ENCODE results near the gene USP53. TPM values are rescaled to one million over a fixed set of nuclear protein-coding genes. Genes with fewer than 3 reads are reported as not detected.

The USP53 gene
- total and polyA plus RNA-seq, 2 of the 13 experiments (the other 11 are each of a cell fraction or from before 2014, with no cell fraction given), result 5.3 to 8.1 TPM

DNA sequence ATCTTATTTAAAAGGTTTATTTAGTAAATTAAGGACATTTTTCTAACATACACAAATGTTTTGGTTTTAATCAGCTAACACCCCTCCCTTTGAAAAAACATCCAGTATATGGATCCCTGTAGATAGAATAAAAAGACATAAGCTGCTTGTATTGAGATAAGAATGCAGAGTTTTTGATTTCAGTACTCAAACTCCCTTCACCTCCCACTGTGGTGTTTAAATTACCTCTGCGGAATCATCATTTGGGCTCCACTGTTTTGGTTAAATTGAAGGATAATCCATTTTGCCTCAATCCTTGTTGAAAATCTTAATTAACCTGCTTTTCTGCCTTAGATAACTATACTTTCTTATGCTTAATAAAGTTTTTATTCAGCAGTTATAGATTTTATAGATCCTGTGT, 27.6 kb downstream of the USP53 start:
- intact Hi-C loops (cut with micrococcal nuclease; ENCODE audit: unreplicated experiment), result no loop called here
- no peak overlapping the region for H3K4me3 ChIP-seq (replicated peaks in 1 of 3; ENCODE audit: insufficient read depth in 1 of 3, low read depth in 2 of 3, low read length in 3 of 3)
- H3K4me2 ChIP-seq (ENCODE audit: low read depth, low read length), result no peak overlapping the region
- H3K4me1 ChIP-seq (ENCODE audit: insufficient read depth, low read length), result no peaks in the 10 kb centered on the region
- ATAC-seq, result no peak
- ChIA-PET POLR2A (no interaction called here), CTCF (ENCODE audit: low intra/inter-chr PET ratio, low total read pairs) (no interaction called here)
- 100% methylated on average over 1 of the region's 1 CpG for WGBS (ENCODE audit: low lambda C conversion rate)
- no peak overlapping the region for H3K9ac ChIP-seq (ENCODE audit: insufficient read depth, low read depth, low read length)
- BruUV-seq (replicated peaks), result no TSS peak
- no peaks in the 10 kb centered on the region for H4K20me1 ChIP-seq (ENCODE audit: insufficient read depth, low read length)
- H2AFZ ChIP-seq (ENCODE audit: low read length), result no peak overlapping the region
- no peaks in the 10 kb centered on the region for H3K27me3 ChIP-seq (ENCODE audit: control insufficient read depth in 1 of 2, insufficient read depth in 2 of 2, low read length in 2 of 2)
- no peaks in the 10 kb centered on the region for H3K79me2 ChIP-seq (ENCODE audit: insufficient read depth, low read length)
- FAIRE-seq, result no peak
- H3K27ac ChIP-seq (ENCODE audit: extremely low read length, insufficient read depth, low read length), result no peak overlapping the region
- no peaks in the 10 kb centered on the region for H3K9me3 ChIP-seq (ENCODE audit: low read length)
- peaks cover 7 to 13% of the 10 kb centered on the region in 2 experiments; a peak in 3 of 5 replicates for H3K36me3 ChIP-seq (replicated peaks in 1 of 2; ENCODE audit: control insufficient read depth in 1 of 2, insufficient read depth in 2 of 2, low read length in 2 of 2)
- DNase-seq (ENCODE audit: low spot score), result no peak
- TF ChIP-seq NAIF1 (CRISPR knock-in tag; IDR thresholded peaks at IDR 0.05; ENCODE audit: borderline replicate concordance) (no peak), ZNF343 (CRISPR knock-in tag; IDR thresholded peaks at IDR 0.05) (no peak)
- in situ Hi-C loops (cut with HindIII; ENCODE audit: extremely low pct_ligation_motif_present, low pct_unique_long_range_greater_than_20kb), result no loop called here

DNA sequence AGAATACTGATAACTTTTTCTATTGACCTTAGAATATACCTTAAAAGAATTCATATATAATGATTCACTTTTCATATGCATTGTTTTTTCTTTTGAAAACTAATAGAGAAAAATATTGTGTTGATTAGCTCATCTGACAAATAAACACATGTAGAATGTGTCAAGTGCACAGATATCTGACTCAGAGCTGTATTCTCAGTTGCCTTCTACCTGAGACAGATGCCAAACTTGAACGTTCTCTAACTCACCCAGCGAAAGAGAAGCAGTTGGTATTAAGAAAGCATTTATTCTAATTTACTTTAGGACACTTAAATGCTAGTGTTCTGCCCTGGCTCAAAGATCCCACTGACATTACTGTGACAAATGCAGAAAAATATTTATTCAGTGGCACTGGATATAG, 28.1 kb downstream of the USP53 start:
- BruUV-seq (replicated peaks), result no TSS peak
- DNase-seq (ENCODE audit: low spot score), result no peak
- Histone ChIP-seq H3K27me3 (ENCODE audit: control insufficient read depth in 1 of 2, insufficient read depth in 2 of 2, low read length in 2 of 2) (no peaks in the 10 kb centered on the region), H3K4me3 (replicated peaks in 1 of 3; ENCODE audit: insufficient read depth in 1 of 3, low read depth in 2 of 3, low read length in 3 of 3) (no peak overlapping the region), H3K27ac (ENCODE audit: extremely low read length, insufficient read depth, low read length) (no peak overlapping the region), H2AFZ (ENCODE audit: low read length) (no peak overlapping the region), H3K79me2 (ENCODE audit: insufficient read depth, low read length) (no peaks in the 10 kb centered on the region), H4K20me1 (ENCODE audit: insufficient read depth, low read length) (no peaks in the 10 kb centered on the region), H3K9me3 (ENCODE audit: low read length) (no peaks in the 10 kb centered on the region), H3K4me2 (ENCODE audit: low read depth, low read length) (no peak overlapping the region), H3K9ac (ENCODE audit: insufficient read depth, low read depth, low read length) (no peak overlapping the region), H3K4me1 (ENCODE audit: insufficient read depth, low read length) (no peaks in the 10 kb centered on the region), H3K36me3 (replicated peaks in 1 of 2; ENCODE audit: control insufficient read depth in 1 of 2, insufficient read depth in 2 of 2, low read length in 2 of 2) (peaks cover 2 to 10% of the 10 kb centered on the region in 2 experiments; a peak in 3 of 5 replicates)
- no peak for FAIRE-seq
- in situ Hi-C loops (cut with HindIII; ENCODE audit: extremely low pct_ligation_motif_present, low pct_unique_long_range_greater_than_20kb) (no loop called here), intact Hi-C loops (cut with micrococcal nuclease; ENCODE audit: unreplicated experiment) (no loop called here)
- CTCF ChIA-PET (ENCODE audit: low intra/inter-chr PET ratio, low total read pairs), result no interaction called here
- 94% methylated on average over 2 of the region's 2 CpGs for WGBS (ENCODE audit: low lambda C conversion rate)
- POLR2A ChIA-PET, result no interaction called here
- no peak for ATAC-seq
- TF ChIP-seq ELF3 (CRISPR knock-in tag; IDR thresholded peaks at IDR 0.05), result no peak
- TF ChIP-seq, protein P1, sequence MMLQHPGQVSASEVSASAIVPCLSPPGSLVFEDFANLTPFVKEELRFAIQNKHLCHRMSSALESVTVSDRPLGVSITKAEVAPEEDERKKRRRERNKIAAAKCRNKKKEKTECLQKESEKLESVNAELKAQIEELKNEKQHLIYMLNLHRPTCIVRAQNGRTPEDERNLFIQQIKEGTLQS (CRISPR knock-in tag; IDR thresholded peaks at IDR 0.05), result no peak
- no peak for TF ChIP-seq TCF12 (IDR thresholded peaks at IDR 0.05)
- TF ChIP-seq TCF12 (CRISPR knock-in tag; IDR thresholded peaks at IDR 0.05), result no peak
- TF ChIP-seq, protein P2, sequence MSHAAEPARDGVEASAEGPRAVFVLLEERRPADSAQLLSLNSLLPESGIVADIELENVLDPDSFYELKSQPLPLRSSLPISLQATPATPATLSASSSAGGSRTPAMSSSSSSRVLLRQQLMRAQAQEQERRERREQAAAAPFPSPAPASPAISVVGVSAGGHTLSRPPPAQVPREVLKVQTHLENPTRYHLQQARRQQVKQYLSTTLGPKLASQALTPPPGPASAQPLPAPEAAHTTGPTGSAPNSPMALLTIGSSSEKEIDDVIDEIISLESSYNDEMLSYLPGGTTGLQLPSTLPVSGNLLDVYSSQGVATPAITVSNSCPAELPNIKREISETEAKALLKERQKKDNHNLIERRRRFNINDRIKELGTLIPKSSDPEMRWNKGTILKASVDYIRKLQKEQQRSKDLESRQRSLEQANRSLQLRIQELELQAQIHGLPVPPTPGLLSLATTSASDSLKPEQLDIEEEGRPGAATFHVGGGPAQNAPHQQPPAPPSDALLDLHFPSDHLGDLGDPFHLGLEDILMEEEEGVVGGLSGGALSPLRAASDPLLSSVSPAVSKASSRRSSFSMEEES (CRISPR knock-in tag; IDR thresholded peaks at IDR 0.05), result no peak
- no peak for TF ChIP-seq MTA3 (CRISPR knock-in tag; IDR thresholded peaks at IDR 0.05)
- TF ChIP-seq SMAD1 (CRISPR knock-in tag; IDR thresholded peaks at IDR 0.05; ENCODE audit: borderline replicate concordance, low read depth), result no peak
- no peak for TF ChIP-seq SMC3 (IDR thresholded peaks at IDR 0.05; ENCODE audit: low read length)
- no peak for TF ChIP-seq SIX1 (CRISPR knock-in tag; IDR thresholded peaks at IDR 0.05; ENCODE audit: borderline replicate concordance)
- no peak for TF ChIP-seq ZNF549 (CRISPR knock-in tag; IDR thresholded peaks at IDR 0.05)
- no peak for TF ChIP-seq XBP1 (CRISPR knock-in tag; IDR thresholded peaks at IDR 0.05)
